Loucy (cell line): Measurements from ENCODE around the gene ECEL1.

Source experiments
- EZH2phosphoT487 ChIP-seq: fragments of 200-600 bp; IDR thresholded peaks from 2 replicates; pipeline ENCODE4 v1.6.1; 2018; ENCODE audit warnings: antibody characterized with exemption, mild to moderate bottlenecking, moderate library complexity, borderline replicate concordance
- TF ChIP-seq, protein P1 (sequence below): fragments of 200-600 bp; sonication (generic); conservative IDR thresholded peaks from 2 replicates; pipeline ENCODE4 v1.5.1; 2014; ENCODE audit warnings: mild to moderate bottlenecking, antibody characterized with exemption, low read length

DNA sequence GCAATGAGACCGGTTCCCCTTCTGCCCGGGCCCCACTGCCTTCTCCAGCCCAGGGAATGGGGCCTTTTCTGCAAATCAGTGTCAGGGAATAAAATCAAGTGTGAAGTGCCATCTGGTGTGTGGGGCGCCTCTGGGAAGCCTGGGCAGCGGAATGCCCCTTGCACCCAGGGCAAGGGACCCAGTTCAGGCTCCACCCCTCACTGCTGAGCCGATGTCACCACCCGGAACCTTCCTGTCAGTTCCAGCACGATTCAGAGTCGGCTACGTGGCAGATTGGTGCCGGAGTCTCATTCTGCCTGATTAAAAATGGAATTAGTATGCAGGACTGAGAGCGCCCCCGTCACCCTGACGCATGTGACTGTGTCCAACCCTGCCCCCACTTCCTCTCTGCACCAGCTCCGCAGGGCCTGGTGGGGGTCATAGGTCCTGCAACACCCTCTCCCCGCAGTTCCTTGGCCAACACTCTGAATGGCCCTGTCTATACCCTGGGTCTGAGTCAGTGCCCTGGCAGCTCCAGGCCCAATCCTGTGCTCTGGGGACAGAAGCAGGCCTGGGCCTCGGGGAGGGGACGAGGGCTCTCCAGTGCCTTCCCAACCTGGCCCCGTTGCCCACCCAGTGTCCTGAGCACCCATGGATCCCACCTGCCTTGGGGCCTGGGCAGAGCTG, 39.9 kb downstream of the ECEL1 start:
- TF ChIP-seq, protein P1, sequence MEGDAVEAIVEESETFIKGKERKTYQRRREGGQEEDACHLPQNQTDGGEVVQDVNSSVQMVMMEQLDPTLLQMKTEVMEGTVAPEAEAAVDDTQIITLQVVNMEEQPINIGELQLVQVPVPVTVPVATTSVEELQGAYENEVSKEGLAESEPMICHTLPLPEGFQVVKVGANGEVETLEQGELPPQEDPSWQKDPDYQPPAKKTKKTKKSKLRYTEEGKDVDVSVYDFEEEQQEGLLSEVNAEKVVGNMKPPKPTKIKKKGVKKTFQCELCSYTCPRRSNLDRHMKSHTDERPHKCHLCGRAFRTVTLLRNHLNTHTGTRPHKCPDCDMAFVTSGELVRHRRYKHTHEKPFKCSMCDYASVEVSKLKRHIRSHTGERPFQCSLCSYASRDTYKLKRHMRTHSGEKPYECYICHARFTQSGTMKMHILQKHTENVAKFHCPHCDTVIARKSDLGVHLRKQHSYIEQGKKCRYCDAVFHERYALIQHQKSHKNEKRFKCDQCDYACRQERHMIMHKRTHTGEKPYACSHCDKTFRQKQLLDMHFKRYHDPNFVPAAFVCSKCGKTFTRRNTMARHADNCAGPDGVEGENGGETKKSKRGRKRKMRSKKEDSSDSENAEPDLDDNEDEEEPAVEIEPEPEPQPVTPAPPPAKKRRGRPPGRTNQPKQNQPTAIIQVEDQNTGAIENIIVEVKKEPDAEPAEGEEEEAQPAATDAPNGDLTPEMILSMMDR = no peak
- TF ChIP-seq EZH2phosphoT487 = no peak
